Renal pelvis (tissue), 4 donors: Measurements from ENCODE around the gene MRPL27. TPM values are rescaled to one million over a fixed set of nuclear protein-coding genes. Genes with fewer than 3 reads are reported as not detected.
"Not testable (repeated sequence)": the region's sequence is repeated elsewhere in the genome, so short reads cannot be mapped to it uniquely, and the experiment has no call there.

Source experiments
- DNase-seq: peaks from one replicate; pipeline ENCODE4 v3.0.0-alpha.2; 2013
- polyA plus RNA-seq, 3 donors: library from polyadenylated mRNA; unstranded; fragments of 120-200 nt; gene quantifications; one replicate each; pipeline ENCODE4 v1.2.1, GENCODE V29; 2013; ENCODE audit not compliant: insufficient read length in 3 of 3

MRPL27 gene
- polyA plus RNA-seq, 3 donors: 75.4 to 81.2 (median 80.8) TPM

- no peak for DNase-seq
Observed at GRCh38 chr17:50348522-50349242, 24.3 kb downstream of the MRPL27 start.

DNA sequence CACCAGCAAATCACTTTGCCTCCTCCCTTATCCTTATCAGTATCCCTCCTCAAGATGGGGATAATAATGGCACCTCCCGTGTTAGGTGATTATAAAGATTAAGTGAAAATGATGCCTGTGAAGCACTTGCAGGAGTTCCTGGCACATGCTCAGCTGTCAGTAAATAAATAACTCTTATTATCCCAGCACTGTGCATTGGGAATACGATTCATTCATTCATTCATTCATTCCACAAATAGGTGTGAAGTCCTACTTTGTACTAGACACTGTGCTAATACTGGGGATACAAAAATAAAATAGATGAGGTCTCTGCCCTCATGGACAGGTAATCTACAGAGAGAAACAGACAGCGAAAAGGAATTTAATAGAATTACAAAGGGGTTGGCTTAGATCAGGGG lies 25.1 kb downstream of the MRPL27 start:
- DNase-seq: no peak

- DNase-seq: no peak
Observed at GRCh38 chr17:50347117-50347893, 25.7 kb downstream of the MRPL27 start.

GRCh38 chr17:50346313-50347116 lies 26.5 kb downstream of the MRPL27 start:
- DNase-seq: no peak

GRCh38 chr17:50345432-50346312 lies 27.3 kb downstream of the MRPL27 start, which contains the start of gene XYLT2:
Gene XYLT2 (plus strand): TSS chr17:50346126. CDS start chr17:50346141, 15 bp downstream.
- peak; percentile 87 for DNase-seq

- no peak for DNase-seq
Observed at GRCh38 chr17:50344731-50345365, 28.1 kb downstream of the MRPL27 start.

GRCh38 chr17:50339381-50339780 lies 33.6 kb downstream of the MRPL27 start:
- DNase-seq: no peak

DNA sequence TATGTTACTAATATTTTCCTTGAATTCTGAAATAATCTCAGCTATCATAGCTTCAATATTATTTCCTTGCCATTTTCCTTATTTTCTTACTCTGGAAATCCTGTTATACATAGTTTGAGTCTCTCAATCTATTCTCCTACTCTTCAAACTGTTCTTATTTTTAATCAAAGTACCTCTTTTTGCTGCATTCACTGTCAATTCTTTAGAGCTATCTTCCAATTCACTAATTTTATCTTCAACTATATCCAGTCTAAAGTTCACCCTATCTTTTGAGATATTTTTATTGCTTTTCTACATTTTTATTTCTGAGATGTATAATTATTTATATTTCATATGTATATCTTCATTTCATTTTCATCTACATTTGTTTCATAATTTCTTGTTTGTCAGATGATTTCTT lies 34.3 kb downstream of the MRPL27 start:
- DNase-seq: no peak

DNA sequence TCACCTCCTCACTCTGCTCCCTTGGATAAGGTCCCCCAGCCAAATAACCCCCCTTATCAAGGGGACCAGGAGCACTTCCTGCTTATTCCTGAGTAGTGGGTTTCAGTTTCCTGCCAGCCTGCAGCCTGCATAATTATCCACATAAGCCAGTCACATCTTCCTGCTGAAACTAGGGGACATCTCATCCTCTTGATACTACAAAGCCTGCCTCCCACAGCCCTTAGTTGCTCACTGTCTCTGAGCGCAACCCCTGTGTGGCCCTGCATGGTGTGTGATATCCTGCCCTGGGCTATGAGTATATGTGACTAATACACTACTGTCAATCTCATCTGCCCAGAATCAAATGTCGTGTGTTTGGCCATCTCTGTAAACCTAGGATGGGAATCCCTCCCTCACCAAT lies 35.0 kb downstream of the MRPL27 start:
- DNase-seq: no peak

- not testable (repeated sequence) for DNase-seq
Observed at GRCh38 chr17:50333291-50334057, 39.5 kb downstream of the MRPL27 start.

GRCh38 chr17:50332196-50332595 lies 40.8 kb downstream of the MRPL27 start:
- no peak for DNase-seq

- DNase-seq: no peak
Observed at GRCh38 chr17:50331085-50331791, 41.7 kb downstream of the MRPL27 start.

DNA sequence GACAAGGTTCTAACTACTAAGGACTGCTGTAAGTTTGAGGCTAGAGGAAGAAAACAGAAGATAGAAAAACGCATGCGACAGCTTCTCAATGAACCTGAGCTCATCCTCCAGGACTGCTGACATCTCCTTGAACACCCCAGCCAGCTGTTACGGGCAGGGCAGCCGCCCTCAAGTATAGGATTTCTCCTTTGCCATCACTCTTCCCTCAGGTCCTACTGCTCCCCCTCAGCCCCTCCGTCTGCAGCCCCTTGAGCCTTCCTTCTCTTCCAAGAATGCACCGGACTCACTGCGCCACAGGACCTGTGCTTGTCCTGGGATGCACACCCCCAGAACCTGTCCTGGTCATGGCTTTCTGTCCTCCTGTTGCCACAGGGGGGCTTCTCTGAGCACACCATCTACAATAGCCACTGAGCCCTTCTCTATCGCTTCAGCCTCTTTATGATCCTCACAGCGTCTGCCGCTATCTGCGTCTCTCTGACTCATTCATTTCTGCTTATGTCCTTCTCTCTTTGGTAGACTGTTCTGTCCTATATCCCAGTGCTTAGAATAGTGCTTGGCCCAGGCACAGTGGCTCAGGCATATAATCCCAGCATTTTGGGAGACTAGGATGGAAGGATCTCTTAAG lies 42.7 kb downstream of the MRPL27 start:
- peak; percentile 45 for DNase-seq

GRCh38 chr17:50329716-50330115 lies 43.3 kb downstream of the MRPL27 start:
- DNase-seq: no peak

DNA sequence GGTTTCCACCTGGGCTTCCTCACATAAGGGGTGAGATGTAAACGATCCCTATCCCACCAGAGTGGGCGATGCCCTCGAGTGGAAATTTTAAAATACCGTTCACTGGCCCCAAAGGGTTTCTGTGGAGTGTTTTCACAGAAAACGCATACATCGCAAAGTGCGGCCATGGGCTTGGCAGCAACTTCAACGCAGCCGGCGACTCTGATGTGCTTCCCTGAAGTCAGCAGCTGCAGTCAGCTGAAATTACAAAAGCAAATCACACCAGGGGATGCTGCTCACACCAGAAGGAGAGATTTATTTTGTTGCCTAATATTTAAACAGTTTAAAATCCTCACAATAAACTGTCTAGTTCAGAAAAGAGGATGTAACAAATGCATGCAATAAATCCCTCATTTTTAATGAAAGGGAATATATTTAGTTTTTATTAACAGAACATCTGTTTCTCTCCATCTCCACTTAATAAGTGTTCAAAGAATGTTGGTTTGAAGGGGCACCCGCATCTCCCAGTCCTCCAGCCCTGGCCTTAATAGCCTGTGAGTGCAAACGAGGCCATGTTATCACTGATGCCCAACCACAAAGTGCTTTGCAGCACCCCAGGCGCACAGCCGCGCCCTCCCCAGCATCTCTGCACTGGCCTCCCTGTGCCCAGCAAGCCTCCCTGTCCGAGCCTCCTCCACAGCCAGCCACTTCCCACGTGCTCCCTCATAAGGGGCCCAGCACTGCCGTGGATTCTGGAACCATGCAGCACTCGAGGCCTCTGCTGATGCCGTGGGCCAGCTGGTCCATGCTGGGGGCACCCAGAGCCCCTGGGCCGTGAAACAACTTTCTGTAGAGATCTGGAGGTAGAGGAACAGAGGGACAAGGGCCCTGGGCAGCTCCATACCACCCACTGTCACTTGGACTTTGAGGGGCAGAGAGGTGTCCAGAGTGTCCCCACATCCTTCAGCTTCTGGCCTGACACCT lies 44.3 kb downstream of the MRPL27 start:
- peak; percentile 71 for DNase-seq

GRCh38 chr17:50326831-50327364 lies 46.1 kb downstream of the MRPL27 start:
- DNase-seq: no peak

- DNase-seq: no peak
Observed at GRCh38 chr17:50325906-50326305, 47.1 kb downstream of the MRPL27 start.
